Measurements from ENCODE around the gene TRIM65.

DNA sequence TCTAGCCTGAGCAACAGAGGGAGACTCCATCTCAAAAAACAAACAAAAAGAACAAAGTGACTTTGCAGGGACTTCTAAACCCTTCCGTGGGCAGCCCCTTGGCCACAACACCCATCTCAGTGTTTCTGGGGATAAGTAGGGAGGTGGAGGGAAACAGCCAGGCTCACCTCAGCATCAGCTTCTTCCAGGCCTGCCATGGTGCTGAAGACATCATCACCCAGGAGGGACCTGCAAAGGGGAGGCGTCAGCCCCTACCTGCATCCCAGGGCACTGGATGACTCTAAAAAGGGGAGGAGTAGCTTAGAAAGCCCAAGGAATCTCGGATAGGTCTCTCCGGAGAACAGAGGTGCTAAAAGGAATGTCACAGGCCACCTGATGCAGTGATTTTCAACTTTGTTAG lies 34.3 kb upstream of the TRIM65 start:
- no peak for TF ChIP-seq RAD21 (IDR thresholded peaks at IDR 0.05; ENCODE audit: low read depth)
- no peak for TF ChIP-seq TCF12 (IDR thresholded peaks at IDR 0.05; ENCODE audit: low read depth)
- TF ChIP-seq EP300 (IDR thresholded peaks at IDR 0.05; ENCODE audit: borderline replicate concordance): no peak
- no peak for TF ChIP-seq NFIC (IDR thresholded peaks at IDR 0.05)
- TF ChIP-seq ZBTB7A (IDR thresholded peaks at IDR 0.05; ENCODE audit: low read depth): no peak
- no peak for TF ChIP-seq YY1 (IDR thresholded peaks at IDR 0.05; ENCODE audit: low read depth)
- TF ChIP-seq, protein P1, sequence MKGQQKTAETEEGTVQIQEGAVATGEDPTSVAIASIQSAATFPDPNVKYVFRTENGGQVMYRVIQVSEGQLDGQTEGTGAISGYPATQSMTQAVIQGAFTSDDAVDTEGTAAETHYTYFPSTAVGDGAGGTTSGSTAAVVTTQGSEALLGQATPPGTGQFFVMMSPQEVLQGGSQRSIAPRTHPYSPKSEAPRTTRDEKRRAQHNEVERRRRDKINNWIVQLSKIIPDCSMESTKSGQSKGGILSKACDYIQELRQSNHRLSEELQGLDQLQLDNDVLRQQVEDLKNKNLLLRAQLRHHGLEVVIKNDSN (IDR thresholded peaks at IDR 0.05): no peak
- TF ChIP-seq CREB1 (IDR thresholded peaks at IDR 0.05; ENCODE audit: low read depth): no peak
- TF ChIP-seq, protein P2, sequence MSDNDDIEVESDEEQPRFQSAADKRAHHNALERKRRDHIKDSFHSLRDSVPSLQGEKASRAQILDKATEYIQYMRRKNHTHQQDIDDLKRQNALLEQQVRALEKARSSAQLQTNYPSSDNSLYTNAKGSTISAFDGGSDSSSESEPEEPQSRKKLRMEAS (IDR thresholded peaks at IDR 0.05): no peak
- TF ChIP-seq EGR1 (IDR thresholded peaks at IDR 0.05): no peak
- no peak for TF ChIP-seq TAF1 (IDR thresholded peaks at IDR 0.05; ENCODE audit: low read depth)
